SK-N-SH (cell line): ENCODE results near the gene CENPN. TPM values are rescaled to one million over a fixed set of nuclear protein-coding genes. Genes with fewer than 3 reads are reported as not detected.

Experiments
- CTCF ChIA-PET: fragments of 300-600, 350-600 bp; formaldehyde crosslinking; extraction: SDS; loops from one replicate; lab custom pipeline; 2021; lab: Yijun Ruan, JAX
- POLR2A ChIA-PET: fragments of 350-600 bp; sonication (Branson Sonifier 250); formaldehyde crosslinking; extraction: SDS; loops from one replicate; lab custom pipeline; 2020; ENCODE audit warnings: antibody characterized with exemption, inconsistent platforms; lab: Yijun Ruan, JAX
- DNase-seq: peaks from one replicate; pipeline ENCODE4 v3.0.0; 2012
- H2AFZ ChIP-seq: fragments of 200-600 bp; sonication (generic); 2 replicates; pipeline ENCODE4 v1.8.1; 2016; ENCODE audit warnings: antibody characterized with exemption, mild to moderate bottlenecking, low read depth
- H3F3A ChIP-seq: fragments of 200-600 bp; sonication (generic); replicated peaks from 2 replicates; pipeline ENCODE3; 2016; ENCODE audit warnings: antibody characterized with exemption, mild to moderate bottlenecking; ENCODE audit not compliant: insufficient read depth
- H3K27ac ChIP-seq, 2 experiments: fragments of 200-500 bp in 1 of 2; fragments of 200-600 bp in 1 of 2; sonication (Bioruptor generic) in 1 of 2; sonication (generic), shearing (Covaris generic) in 1 of 2; 2 replicates each; pipeline versions ENCODE4 v1.5.1 to v1.6.1; 2014 to 2016; ENCODE audit warnings: low read depth in 2 of 2, inconsistent platforms in 1 of 2, low read length in 1 of 2, mild to moderate bottlenecking in 1 of 2, mixed read lengths in 1 of 2
- H3K27me3 ChIP-seq: fragments of 200-600 bp; sonication (generic), shearing (Covaris generic); 2 replicates; pipeline ENCODE4 v1.6.1; 2016; ENCODE audit warnings: mixed run types; ENCODE audit not compliant: insufficient read depth
- H3K36me3 ChIP-seq, 2 experiments: fragments of 200-500 bp in 1 of 2; fragments of 200-600 bp in 1 of 2; sonication (Bioruptor generic) in 1 of 2; sonication (generic) in 1 of 2; replicated peaks in 1 of 2; 2 replicates each; pipeline versions ENCODE3 to v1.5.1; 2014 to 2016; ENCODE audit warnings: low read length in 1 of 2, mild to moderate bottlenecking in 1 of 2; ENCODE audit not compliant: insufficient read depth in 2 of 2, control insufficient read depth in 1 of 2
- H3K4me1 ChIP-seq, 2 experiments: fragments of 200-500 bp in 1 of 2; fragments of 200-600 bp in 1 of 2; sonication (Bioruptor generic) in 1 of 2; sonication (generic), shearing (Covaris generic) in 1 of 2; 2 replicates each; pipeline versions ENCODE4 v1.5.1 to v1.6.1; 2014 to 2016; ENCODE audit warnings: low read depth in 1 of 2, low read length in 1 of 2, mixed run types in 1 of 2; ENCODE audit not compliant: insufficient read depth in 2 of 2, control insufficient read depth in 1 of 2
- H3K4me2 ChIP-seq: fragments of 200-600 bp; sonication (generic), shearing (Covaris generic); 2 replicates; pipeline ENCODE4 v1.6.1; 2017; ENCODE audit warnings: mixed run types
- H3K4me3 ChIP-seq, 2 experiments: fragments of 200-500 bp in 1 of 2; fragments of 200-600 bp in 1 of 2; sonication (Bioruptor generic) in 1 of 2; sonication (generic), shearing (Covaris generic) in 1 of 2; 2 replicates each; pipeline versions ENCODE4 v1.5.1 to v1.8.1; 2014 to 2016; ENCODE audit warnings: low read depth in 2 of 2, inconsistent platforms in 1 of 2, low read length in 1 of 2, mild to moderate bottlenecking in 1 of 2, mixed read lengths in 1 of 2, moderate library complexity in 1 of 2
- H3K79me2 ChIP-seq: fragments of 200-600 bp; sonication (generic); 2 replicates; pipeline ENCODE4 v1.8.1; 2017; ENCODE audit warnings: mild to moderate bottlenecking; ENCODE audit not compliant: insufficient read depth
- H3K9ac ChIP-seq: fragments of 200-600 bp; sonication (generic); 2 replicates; pipeline ENCODE4 v1.6.1; 2017; ENCODE audit warnings: mixed run types
- H3K9me2 ChIP-seq: fragments of 200-600 bp; sonication (generic); 2 replicates; pipeline ENCODE4 v1.6.1; 2017; ENCODE audit warnings: mixed run types
- H3K9me3 ChIP-seq: fragments of 200-600 bp; sonication (generic); 2 replicates; pipeline ENCODE4 v1.6.1; 2017; ENCODE audit warnings: mixed run types, mild to moderate bottlenecking, moderate library complexity
- H4K20me1 ChIP-seq: fragments of 200-600 bp; sonication (generic); 2 replicates; pipeline ENCODE4 v1.6.1; 2017; ENCODE audit warnings: mild to moderate bottlenecking, mixed run types; ENCODE audit not compliant: insufficient read depth
- CHD2 ChIP-seq: fragments of 150-350 bp; IDR thresholded peaks from 2 replicates; pipeline ENCODE4 v1.6.1; 2018; ENCODE audit warnings: low read length; ENCODE audit not compliant: partially characterized antibody
- ELF1 ChIP-seq: IDR thresholded peaks from 2 replicates; pipeline ENCODE4 v1.4.0; 2012
- EP300 ChIP-seq, 2 experiments: IDR thresholded peaks; 2 replicates each; pipeline versions ENCODE4 v1.4.0 to v1.6.1; 2012; ENCODE audit warnings: borderline replicate concordance in 1 of 2, low read depth in 1 of 2, low read length in 1 of 2
- FOSL2 ChIP-seq: IDR thresholded peaks from 2 replicates; pipeline ENCODE4 v1.4.0; 2012; ENCODE audit warnings: low read depth, mild to moderate bottlenecking, moderate library complexity, borderline replicate concordance
- FOXJ3 ChIP-seq: sonication (generic); formaldehyde crosslinking; IDR thresholded peaks from 2 replicates; pipeline ENCODE4 v1.5.1; 2020; ENCODE audit warnings: mild to moderate bottlenecking, missing genetic modification reagents
- GABPA ChIP-seq: IDR thresholded peaks from 2 replicates; pipeline ENCODE4 v1.4.0; 2012; ENCODE audit warnings: low read depth, mild to moderate bottlenecking
- JUND ChIP-seq: IDR thresholded peaks from 2 replicates; pipeline ENCODE4 v1.4.0; 2012
- MEF2A ChIP-seq: IDR thresholded peaks from 2 replicates; pipeline ENCODE4 v1.4.0; 2012; ENCODE audit warnings: low read depth, borderline replicate concordance
- MXI1 ChIP-seq: IDR thresholded peaks from 2 replicates; pipeline ENCODE4 v1.6.1; 2012; ENCODE audit warnings: mild to moderate bottlenecking, low read depth, low read length, improper control_type of control experiment
- NFIC ChIP-seq: IDR thresholded peaks from 2 replicates; pipeline ENCODE4 v1.4.0; 2012; ENCODE audit warnings: borderline replicate concordance
- NRF1 ChIP-seq: IDR thresholded peaks from 2 replicates; pipeline ENCODE4 v1.6.1; 2012; ENCODE audit warnings: low read depth, mild to moderate bottlenecking, low read length
- POLR2AphosphoS5 ChIP-seq: IDR thresholded peaks from 2 replicates; pipeline ENCODE4 v1.6.1; 2012; ENCODE audit warnings: low read depth, low read length
- RAD21 ChIP-seq: IDR thresholded peaks from 2 replicates; pipeline ENCODE4 v1.6.1; 2012; ENCODE audit warnings: mild to moderate bottlenecking, low read length
- RCOR1 ChIP-seq: fragments of 150-350 bp; IDR thresholded peaks from 2 replicates; pipeline ENCODE4 v1.6.1; 2017; ENCODE audit warnings: antibody characterized with exemption, low read length
- RFX5 ChIP-seq: IDR thresholded peaks from 2 replicates; pipeline ENCODE4 v1.6.1; 2012; ENCODE audit warnings: mild to moderate bottlenecking, improper control_type of control experiment, low read length
- SIN3A ChIP-seq: IDR thresholded peaks from 2 replicates; pipeline ENCODE4 v1.6.1; 2012; ENCODE audit warnings: low read depth, mild to moderate bottlenecking, low read length, moderate library complexity, borderline replicate concordance
- SMC3 ChIP-seq: IDR thresholded peaks from 2 replicates; pipeline ENCODE4 v1.6.1; 2012; ENCODE audit warnings: low read depth, low read length, improper control_type of control experiment
- TAF1 ChIP-seq: IDR thresholded peaks from 2 replicates; pipeline ENCODE4 v1.6.1; 2012; ENCODE audit warnings: low read depth, mild to moderate bottlenecking, low read length, moderate library complexity, borderline replicate concordance
- TEAD4 ChIP-seq: IDR thresholded peaks from 2 replicates; pipeline ENCODE4 v1.4.0; 2012; ENCODE audit warnings: mild to moderate bottlenecking, borderline replicate concordance; ENCODE audit not compliant: insufficient read depth
- USF2 ChIP-seq: fragments of 150-350 bp; IDR thresholded peaks from 2 replicates; pipeline ENCODE4 v1.6.1; 2017; ENCODE audit warnings: antibody characterized with exemption, low read length, low read depth, borderline replicate concordance
- YY1 ChIP-seq: IDR thresholded peaks from 2 replicates; pipeline ENCODE4 v1.4.0; 2012; ENCODE audit warnings: low read depth, mild to moderate bottlenecking
- WGBS: methylation state at CpG from one replicate; pipeline ENCODE4 v1.1.6; 2017; ENCODE audit warnings: low lambda C conversion rate; 5-methylcytosine and 5-hydroxymethylcytosine counted together
- polyA plus RNA-seq, 3 experiments: library from polyadenylated mRNA; depleted of rRNA; stranded (reverse); fragments of >200 nt; gene quantifications; 2 replicates each; pipeline ENCODE4 v1.2.3, GENCODE V29; 2012
- TF ChIP-seq, protein P1 (sequence below): fragments of 150-350 bp; IDR thresholded peaks from 2 replicates; pipeline ENCODE4 v1.6.1; 2016; ENCODE audit warnings: mild to moderate bottlenecking, low read depth, low read length
- TF ChIP-seq, protein P2 (sequence below): IDR thresholded peaks from 2 replicates; pipeline ENCODE4 v1.4.0; 2012; ENCODE audit warnings: low read depth
- TF ChIP-seq, protein P3 (sequence below): IDR thresholded peaks from 2 replicates; pipeline ENCODE4; 2012
- TF ChIP-seq, protein P4 (sequence below): IDR thresholded peaks from 2 replicates; pipeline ENCODE4 v1.6.1; 2012; ENCODE audit warnings: mild to moderate bottlenecking, low read depth, low read length, moderate library complexity
- TF ChIP-seq, protein P5 (sequence below): IDR thresholded peaks from 2 replicates; pipeline ENCODE4 v1.4.0; 2012; ENCODE audit warnings: low read depth, borderline replicate concordance

Gene CENPN
- polyA plus RNA-seq, 1 of the 3 experiments (the other 2 are of a cell fraction): 35.3 TPM

DNA sequence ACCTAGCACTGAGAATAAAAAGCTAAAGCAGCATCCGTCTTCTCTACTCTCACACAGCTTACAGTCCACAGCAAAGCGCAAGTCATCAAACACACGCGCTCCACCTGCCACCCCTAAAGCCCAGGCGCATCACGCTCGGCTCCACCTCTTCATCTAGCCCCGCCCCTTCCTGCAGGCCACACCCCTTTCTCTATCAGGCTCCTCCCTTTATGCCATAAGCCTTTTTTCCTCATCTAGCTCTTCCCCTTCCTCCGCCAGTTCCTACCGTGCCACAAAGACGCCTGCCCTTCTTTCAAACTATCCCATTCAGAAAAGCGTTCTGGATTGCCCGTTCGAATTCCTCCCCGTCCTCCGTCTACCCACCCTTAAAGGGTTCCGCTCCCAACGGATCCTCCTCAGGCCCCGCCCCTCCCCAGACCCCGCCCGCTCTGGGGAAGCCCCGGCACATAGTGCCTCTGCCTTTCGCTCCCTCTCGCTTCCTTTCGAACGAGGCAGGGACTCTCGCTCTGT, 69.6 kb downstream of the CENPN start:
- Histone ChIP-seq H3K27ac (peak overlapping the region; percentile 91 to 93), H3K4me1 (peaks cover 0 to 8% of the 10 kb centered on the region in 2 experiments; a peak in 1 of 4 replicates), H3K36me3 (peaks cover 0 to 2% of the 10 kb centered on the region in 2 experiments), H3K9me2 (no peaks in the 10 kb centered on the region), H3K9ac (peak overlapping the region; percentile 92), H3K9me3 (no peaks in the 10 kb centered on the region), H3K4me2 (peak overlapping the region; percentile 87), H3F3A (peaks cover 8% of the 10 kb centered on the region), H3K4me3 (peak overlapping the region; percentile 71 to 90), H3K27me3 (no peaks in the 10 kb centered on the region), H3K79me2 (no peaks in the 10 kb centered on the region), H2AFZ (peak overlapping the region; percentile 91), H4K20me1 (no peaks in the 10 kb centered on the region)
- CTCF ChIA-PET: interaction anchor here (1.3 to 1.5 kb wide), 2 partner anchors 41 to 42 kb away, joined by 5 to 7 read pairs; partner anchors contain the start of gene ATMIN
- under 1% methylated on average over 20 of the region's 27 CpGs for WGBS
- POLR2A ChIA-PET: interaction anchor here (0.7 to 1.3 kb wide), 5 partner anchors 42 to 341 kb away, joined by 3 to 5 read pairs (median 3); partner anchors contain the start of genes CENPN and CMC2
- peak; percentile 86 for DNase-seq
- TF ChIP-seq RCOR1 (no peak), EP300 (IDR thresholded peaks at IDR 0.05; ENCODE audit: borderline replicate concordance in 1 of 2, low read depth in 1 of 2, low read length in 1 of 2) (no peak), YY1 (no peak), MEF2A (no peak), JUND (no peak), TAF1 (peak; percentile 39; the same call in 1 of the 2 replicates), RAD21 (no peak), ELF1 (no peak), FOSL2 (no peak), TEAD4 (no peak), SMC3 (no peak), SIN3A (no peak), NFIC (no peak), GABPA (no peak), USF2 (no peak), MXI1 (peak; percentile 83), FOXJ3 (no peak), RFX5 (no peak), POLR2AphosphoS5 (no peak), NRF1 (peak; percentile 27; the same call in 1 of the 2 replicates), CHD2 (no peak)
- TF ChIP-seq, protein P1, sequence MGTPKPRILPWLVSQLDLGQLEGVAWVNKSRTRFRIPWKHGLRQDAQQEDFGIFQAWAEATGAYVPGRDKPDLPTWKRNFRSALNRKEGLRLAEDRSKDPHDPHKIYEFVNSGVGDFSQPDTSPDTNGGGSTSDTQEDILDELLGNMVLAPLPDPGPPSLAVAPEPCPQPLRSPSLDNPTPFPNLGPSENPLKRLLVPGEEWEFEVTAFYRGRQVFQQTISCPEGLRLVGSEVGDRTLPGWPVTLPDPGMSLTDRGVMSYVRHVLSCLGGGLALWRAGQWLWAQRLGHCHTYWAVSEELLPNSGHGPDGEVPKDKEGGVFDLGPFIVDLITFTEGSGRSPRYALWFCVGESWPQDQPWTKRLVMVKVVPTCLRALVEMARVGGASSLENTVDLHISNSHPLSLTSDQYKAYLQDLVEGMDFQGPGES: no peak
- TF ChIP-seq, protein P2, sequence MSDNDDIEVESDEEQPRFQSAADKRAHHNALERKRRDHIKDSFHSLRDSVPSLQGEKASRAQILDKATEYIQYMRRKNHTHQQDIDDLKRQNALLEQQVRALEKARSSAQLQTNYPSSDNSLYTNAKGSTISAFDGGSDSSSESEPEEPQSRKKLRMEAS: peak; percentile 86
- TF ChIP-seq, protein P3, sequence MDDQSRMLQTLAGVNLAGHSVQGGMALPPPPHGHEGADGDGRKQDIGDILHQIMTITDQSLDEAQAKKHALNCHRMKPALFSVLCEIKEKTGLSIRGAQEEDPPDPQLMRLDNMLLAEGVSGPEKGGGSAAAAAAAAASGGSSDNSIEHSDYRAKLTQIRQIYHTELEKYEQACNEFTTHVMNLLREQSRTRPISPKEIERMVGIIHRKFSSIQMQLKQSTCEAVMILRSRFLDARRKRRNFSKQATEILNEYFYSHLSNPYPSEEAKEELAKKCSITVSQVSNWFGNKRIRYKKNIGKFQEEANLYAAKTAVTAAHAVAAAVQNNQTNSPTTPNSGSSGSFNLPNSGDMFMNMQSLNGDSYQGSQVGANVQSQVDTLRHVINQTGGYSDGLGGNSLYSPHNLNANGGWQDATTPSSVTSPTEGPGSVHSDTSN: no peak
- TF ChIP-seq, protein P4, sequence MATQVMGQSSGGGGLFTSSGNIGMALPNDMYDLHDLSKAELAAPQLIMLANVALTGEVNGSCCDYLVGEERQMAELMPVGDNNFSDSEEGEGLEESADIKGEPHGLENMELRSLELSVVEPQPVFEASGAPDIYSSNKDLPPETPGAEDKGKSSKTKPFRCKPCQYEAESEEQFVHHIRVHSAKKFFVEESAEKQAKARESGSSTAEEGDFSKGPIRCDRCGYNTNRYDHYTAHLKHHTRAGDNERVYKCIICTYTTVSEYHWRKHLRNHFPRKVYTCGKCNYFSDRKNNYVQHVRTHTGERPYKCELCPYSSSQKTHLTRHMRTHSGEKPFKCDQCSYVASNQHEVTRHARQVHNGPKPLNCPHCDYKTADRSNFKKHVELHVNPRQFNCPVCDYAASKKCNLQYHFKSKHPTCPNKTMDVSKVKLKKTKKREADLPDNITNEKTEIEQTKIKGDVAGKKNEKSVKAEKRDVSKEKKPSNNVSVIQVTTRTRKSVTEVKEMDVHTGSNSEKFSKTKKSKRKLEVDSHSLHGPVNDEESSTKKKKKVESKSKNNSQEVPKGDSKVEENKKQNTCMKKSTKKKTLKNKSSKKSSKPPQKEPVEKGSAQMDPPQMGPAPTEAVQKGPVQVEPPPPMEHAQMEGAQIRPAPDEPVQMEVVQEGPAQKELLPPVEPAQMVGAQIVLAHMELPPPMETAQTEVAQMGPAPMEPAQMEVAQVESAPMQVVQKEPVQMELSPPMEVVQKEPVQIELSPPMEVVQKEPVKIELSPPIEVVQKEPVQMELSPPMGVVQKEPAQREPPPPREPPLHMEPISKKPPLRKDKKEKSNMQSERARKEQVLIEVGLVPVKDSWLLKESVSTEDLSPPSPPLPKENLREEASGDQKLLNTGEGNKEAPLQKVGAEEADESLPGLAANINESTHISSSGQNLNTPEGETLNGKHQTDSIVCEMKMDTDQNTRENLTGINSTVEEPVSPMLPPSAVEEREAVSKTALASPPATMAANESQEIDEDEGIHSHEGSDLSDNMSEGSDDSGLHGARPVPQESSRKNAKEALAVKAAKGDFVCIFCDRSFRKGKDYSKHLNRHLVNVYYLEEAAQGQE: no peak
- TF ChIP-seq, protein P5, sequence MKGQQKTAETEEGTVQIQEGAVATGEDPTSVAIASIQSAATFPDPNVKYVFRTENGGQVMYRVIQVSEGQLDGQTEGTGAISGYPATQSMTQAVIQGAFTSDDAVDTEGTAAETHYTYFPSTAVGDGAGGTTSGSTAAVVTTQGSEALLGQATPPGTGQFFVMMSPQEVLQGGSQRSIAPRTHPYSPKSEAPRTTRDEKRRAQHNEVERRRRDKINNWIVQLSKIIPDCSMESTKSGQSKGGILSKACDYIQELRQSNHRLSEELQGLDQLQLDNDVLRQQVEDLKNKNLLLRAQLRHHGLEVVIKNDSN: no peak
